ENCODE measurements around the gene GRAMD4. TPM values are rescaled to one million over a fixed set of nuclear protein-coding genes. Genes with fewer than 3 reads are reported as not detected.

The GRAMD4 gene
- polyA plus RNA-seq, 3 donors = 18.9 to 21.5 (median 21.4) TPM

- no peak for DNase-seq (ENCODE audit: extremely low read depth in 1 of 11, low read depth in 9 of 11, low spot score in 4 of 11)
Measured at GRCh38 chr22:46593211-46593681, 26.9 kb upstream of the GRAMD4 start.

GRCh38 chr22:46593996-46594946 is 25.9 kb upstream of the GRAMD4 start:
- DNase-seq (ENCODE audit: extremely low read depth in 1 of 11, low read depth in 9 of 11, low spot score in 4 of 11) = no peak

GRCh38 chr22:46594947-46595298 is 25.3 kb upstream of the GRAMD4 start:
- DNase-seq (ENCODE audit: extremely low read depth in 1 of 11, low read depth in 9 of 11, low spot score in 4 of 11) = no peak

GRCh38 chr22:46595545-46595944 is 24.6 kb upstream of the GRAMD4 start:
- DNase-seq (ENCODE audit: extremely low read depth in 1 of 11, low read depth in 9 of 11, low spot score in 4 of 11) = no peak

GRCh38 chr22:46596032-46596441 is 24.1 kb upstream of the GRAMD4 start:
- peak in 3 of 11 donors; percentile 57 to 67 (median 63) for DNase-seq (ENCODE audit: extremely low read depth in 1 of 11, low read depth in 9 of 11, low spot score in 4 of 11)

GRCh38 chr22:46596819-46597218 is 23.4 kb upstream of the GRAMD4 start:
- DNase-seq (ENCODE audit: extremely low read depth in 1 of 11, low read depth in 9 of 11, low spot score in 4 of 11) = peak in 2 of 11 donors; percentile 49 to 82

GRCh38 chr22:46598224-46598623 is 22.0 kb upstream of the GRAMD4 start:
- DNase-seq (ENCODE audit: extremely low read depth in 1 of 11, low read depth in 9 of 11, low spot score in 4 of 11) = no peak

GRCh38 chr22:46598737-46599424 is 21.3 kb upstream of the GRAMD4 start:
- no peak for DNase-seq (ENCODE audit: extremely low read depth in 1 of 11, low read depth in 9 of 11, low spot score in 4 of 11)

- DNase-seq (ENCODE audit: extremely low read depth in 1 of 11, low read depth in 9 of 11, low spot score in 4 of 11) = no peak
Measured at GRCh38 chr22:46600273-46600796, 19.9 kb upstream of the GRAMD4 start.

- no peak for DNase-seq (ENCODE audit: extremely low read depth in 1 of 11, low read depth in 9 of 11, low spot score in 4 of 11)
Measured at GRCh38 chr22:46602025-46602424, 18.2 kb upstream of the GRAMD4 start.

- no peak for DNase-seq (ENCODE audit: extremely low read depth in 1 of 11, low read depth in 9 of 11, low spot score in 4 of 11)
Measured at GRCh38 chr22:46604306-46604690, 15.9 kb upstream of the GRAMD4 start.

GRCh38 chr22:46605117-46605516 is 15.1 kb upstream of the GRAMD4 start:
- DNase-seq (ENCODE audit: extremely low read depth in 1 of 11, low read depth in 9 of 11, low spot score in 4 of 11) = no peak

- DNase-seq (ENCODE audit: extremely low read depth in 1 of 11, low read depth in 9 of 11, low spot score in 4 of 11) = no peak
Measured at GRCh38 chr22:46606886-46607285, 13.3 kb upstream of the GRAMD4 start.

- DNase-seq (ENCODE audit: extremely low read depth in 1 of 11, low read depth in 9 of 11, low spot score in 4 of 11) = no peak
Measured at GRCh38 chr22:46607483-46608114, 12.6 kb upstream of the GRAMD4 start.

GRCh38 chr22:46609175-46609690 is 11.0 kb upstream of the GRAMD4 start:
- DNase-seq (ENCODE audit: extremely low read depth in 1 of 11, low read depth in 9 of 11, low spot score in 4 of 11) = no peak

GRCh38 chr22:46609724-46610201 is 10.4 kb upstream of the GRAMD4 start:
- DNase-seq (ENCODE audit: extremely low read depth in 1 of 11, low read depth in 9 of 11, low spot score in 4 of 11) = no peak

GRCh38 chr22:46610356-46610755 is 9.8 kb upstream of the GRAMD4 start:
- DNase-seq (ENCODE audit: extremely low read depth in 1 of 11, low read depth in 9 of 11, low spot score in 4 of 11) = no peak

- DNase-seq (ENCODE audit: extremely low read depth in 1 of 11, low read depth in 9 of 11, low spot score in 4 of 11) = no peak
Measured at GRCh38 chr22:46611189-46611588, 9.0 kb upstream of the GRAMD4 start.

GRCh38 chr22:46612341-46612903 is 7.8 kb upstream of the GRAMD4 start:
- no peak for DNase-seq (ENCODE audit: extremely low read depth in 1 of 11, low read depth in 9 of 11, low spot score in 4 of 11)

Measured in renal cortex interstitium (tissue), 11 donors.